ENCODE measurements around the gene CAPN5.
"Not testable (repeated sequence)": the region's sequence is repeated elsewhere in the genome, so short reads cannot be mapped to it uniquely, and the experiment has no call there.

CAPN5 gene

DNA sequence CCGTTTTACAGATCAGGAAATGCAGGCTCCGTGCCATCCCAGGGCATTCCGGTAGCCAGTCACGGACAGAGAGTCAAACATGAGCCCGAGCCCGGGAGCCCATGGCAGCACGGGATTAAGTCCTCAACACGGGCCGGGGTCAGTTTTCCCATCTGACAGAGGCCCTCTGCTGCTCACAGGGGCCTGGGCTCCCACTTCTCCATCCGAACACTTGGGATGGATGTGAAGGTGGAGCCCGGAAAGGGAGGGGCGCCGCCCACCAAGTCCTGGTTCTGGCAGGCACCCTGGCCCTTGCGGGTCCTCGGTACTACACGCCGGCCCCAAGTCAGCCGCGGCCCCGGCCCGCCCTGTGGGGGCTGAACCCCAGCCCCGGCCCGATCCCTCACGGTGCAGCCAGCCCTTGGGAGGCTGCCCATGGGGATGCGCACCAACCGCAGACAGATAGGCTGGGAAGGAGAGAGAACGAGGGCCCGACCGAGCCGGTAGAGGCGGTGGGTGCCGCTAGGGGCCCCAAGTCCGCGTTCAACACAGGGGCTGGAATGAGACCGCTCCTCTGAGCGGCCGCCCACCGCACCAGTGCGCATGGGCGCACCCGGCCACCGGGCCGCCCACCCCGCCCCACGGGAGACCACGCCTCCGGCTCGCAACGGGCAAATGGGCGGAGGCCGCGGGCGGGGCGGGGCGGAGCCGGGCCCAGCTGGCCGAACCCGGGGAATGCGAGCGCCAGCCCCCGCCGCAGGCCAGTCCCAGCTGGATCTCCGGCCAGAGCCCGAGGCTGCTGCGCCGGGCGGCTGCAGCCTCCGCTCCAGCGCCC is at the start of gene CAPN5:
CAPN5 (plus strand) TSS at position 743 of the 814 bp plus-strand sequence. CDS start 17,916 bp downstream, outside the sequence.
- DNase-seq (ENCODE audit: low spot score), result peak; percentile 93

DNA sequence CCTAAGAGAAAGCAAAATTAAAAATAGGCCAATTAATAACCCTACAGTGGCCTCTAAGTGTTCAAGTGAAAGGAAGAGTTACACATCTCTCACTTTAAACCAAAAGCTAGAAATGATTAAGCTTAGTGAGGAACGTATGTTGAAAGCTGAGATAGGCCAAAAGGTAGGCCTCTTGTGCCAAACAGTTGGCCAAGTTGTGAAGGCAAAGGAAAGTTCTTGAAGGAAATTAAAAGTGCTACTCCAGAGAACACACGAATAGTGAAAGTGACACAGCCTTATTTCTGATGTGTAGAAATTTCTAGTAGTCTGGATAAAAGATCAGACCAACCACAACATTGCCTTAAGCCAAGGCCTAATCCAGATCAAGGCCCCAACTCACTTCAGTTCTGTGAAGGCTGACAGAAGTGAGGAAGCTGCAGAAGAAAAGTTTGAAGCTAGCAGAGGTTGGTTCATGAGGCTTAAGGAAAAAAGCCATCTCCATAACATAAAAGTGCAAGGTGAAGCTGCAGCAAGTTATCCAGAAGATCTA is 48.3 kb upstream of the CAPN5 start:
- not testable (repeated sequence) for DNase-seq (ENCODE audit: low spot score)

DNA sequence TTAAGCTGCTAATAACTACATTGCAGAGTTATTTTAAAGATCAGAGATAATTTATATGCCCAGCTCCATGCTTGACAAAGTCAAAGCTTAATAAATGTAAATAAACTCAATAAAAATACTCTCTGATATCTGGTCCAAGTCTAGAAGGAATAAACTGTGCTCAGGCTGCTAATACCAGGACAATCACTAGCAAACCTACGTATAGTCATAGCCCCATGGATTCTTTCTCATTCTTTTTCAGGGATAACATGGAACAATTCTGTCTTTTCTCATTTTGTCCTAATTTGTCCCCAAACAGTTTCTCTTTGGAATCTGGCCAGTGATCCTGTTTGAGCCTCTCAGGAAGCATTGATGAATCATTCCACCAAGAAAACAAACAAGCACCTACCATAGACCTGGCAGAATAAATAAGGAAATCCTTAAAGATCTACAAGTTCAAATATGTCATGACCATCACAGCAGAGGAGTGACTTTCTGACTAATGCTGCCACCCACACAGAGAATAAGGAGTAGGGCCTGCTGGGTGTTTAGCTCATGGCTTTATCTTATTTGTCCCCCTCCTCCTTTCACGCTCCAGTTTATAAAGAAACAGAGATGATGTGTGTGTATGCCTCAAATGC is 46.7 kb upstream of the CAPN5 start:
- DNase-seq (ENCODE audit: low spot score), result no peak

GRCh38 chr11:77020734-77021133 is 46.0 kb upstream of the CAPN5 start:
- DNase-seq (ENCODE audit: low spot score), result no peak

DNA sequence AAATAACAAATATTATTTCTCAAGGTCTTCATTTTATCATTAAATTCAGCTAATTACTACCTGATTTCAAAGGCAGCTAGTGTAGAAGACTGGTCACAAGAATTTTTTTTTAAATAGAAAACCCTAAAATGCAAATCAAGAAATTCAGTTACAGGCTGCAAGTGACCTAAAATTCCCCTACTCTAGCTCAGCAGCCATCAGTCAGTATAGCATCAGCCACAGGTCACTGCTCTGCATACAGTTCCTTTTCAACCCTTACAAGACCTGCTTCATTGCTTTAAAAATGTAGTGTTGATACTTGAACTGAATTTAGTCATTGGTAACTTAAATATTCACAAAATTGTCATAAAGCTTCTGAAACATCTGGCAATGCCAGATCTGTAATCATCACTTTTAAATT is 42.0 kb upstream of the CAPN5 start:
- DNase-seq (ENCODE audit: low spot score), result no peak

DNA sequence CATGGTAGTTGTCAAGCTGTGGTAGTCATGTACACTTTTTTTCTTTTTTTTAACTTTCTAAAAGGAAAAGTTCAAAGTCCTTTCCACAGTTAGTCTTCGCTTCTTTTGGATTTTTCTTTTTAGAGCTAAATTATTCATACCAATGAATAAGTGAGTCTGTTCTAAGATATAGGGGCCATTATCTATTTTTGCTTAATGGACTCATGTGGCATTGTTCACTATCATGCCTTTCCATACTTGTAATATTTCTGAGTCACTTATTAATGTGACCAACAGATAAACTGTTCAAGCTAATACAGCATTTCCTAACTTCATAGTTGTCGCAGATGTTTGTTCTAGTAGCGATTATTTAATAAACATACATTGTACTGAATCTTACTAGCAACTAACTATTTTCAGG is 40.5 kb upstream of the CAPN5 start:
- DNase-seq (ENCODE audit: low spot score), result no peak

GRCh38 chr11:77026743-77027142 is 40.0 kb upstream of the CAPN5 start:
- no peak for DNase-seq (ENCODE audit: low spot score)

DNA sequence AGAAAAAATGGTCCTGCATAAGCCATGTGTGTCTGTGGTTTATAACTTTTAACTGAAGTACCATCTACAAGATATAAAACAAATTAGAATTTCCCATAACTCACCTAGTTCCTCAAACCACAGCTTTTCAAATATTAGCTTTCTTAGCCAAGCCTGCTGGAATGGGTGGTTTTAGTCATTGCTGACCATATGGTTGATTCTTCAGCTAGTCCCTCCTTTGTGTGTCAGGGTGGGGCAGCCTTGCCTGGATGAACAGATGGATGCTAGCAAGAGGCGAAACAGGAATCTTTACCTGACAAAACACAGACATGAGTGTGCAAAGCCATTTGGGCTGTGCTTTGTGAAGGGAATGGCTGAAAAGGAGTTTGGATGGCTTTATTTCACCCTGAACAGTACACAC is 39.5 kb upstream of the CAPN5 start:
- DNase-seq (ENCODE audit: low spot score), result no peak

DNA sequence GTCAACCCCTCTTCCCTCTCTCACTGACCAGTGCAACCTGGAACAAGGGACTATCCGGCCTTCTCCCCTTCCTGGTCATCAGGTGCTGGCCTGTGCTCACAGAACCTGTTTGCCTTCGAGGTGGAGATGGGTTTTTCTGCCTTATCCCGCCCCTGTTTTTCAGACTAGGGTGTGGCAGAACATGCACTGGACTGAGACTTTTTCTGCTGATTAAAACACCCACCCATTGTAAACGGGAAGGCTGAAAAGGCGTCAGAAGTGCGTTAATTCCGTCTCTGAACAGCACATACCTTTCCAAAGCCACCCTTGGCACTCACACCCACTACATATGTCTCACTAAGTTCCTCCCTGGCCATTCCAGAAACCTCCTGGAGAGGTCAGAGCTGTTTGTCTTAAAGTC is 36.9 kb upstream of the CAPN5 start:
- no peak for DNase-seq (ENCODE audit: low spot score)

DNA sequence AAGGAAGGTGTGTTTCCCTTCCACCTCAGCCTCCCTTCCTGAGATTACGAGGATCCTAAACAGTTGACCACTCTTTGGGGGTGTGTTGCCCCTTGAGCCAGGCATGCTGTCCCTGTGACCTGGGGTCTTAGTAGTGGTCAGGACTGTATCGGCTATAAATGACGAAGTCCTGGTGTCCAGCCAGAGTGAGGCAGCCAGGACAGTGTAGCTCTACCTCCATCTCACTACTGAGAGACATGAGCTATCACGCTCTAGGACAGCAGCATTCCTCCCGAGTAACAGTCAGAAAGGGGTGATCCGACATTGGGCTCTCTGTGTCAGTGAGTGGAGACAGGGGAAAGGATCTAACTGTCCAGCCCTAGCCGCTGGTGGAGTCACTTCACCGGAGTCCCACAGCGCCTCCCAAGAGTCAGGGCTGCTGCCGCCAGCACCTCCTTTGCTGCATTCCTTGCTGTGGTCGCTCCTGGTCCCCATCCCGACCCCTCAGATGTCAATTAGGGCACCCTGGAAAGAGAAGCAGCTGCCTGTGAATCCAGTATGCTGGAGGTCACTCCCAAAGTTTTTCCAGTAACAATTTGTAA is 35.8 kb upstream of the CAPN5 start:
- no peak for DNase-seq (ENCODE audit: low spot score)

GRCh38 chr11:77031599-77031998 is 35.2 kb upstream of the CAPN5 start:
- DNase-seq (ENCODE audit: low spot score), result no peak

DNA sequence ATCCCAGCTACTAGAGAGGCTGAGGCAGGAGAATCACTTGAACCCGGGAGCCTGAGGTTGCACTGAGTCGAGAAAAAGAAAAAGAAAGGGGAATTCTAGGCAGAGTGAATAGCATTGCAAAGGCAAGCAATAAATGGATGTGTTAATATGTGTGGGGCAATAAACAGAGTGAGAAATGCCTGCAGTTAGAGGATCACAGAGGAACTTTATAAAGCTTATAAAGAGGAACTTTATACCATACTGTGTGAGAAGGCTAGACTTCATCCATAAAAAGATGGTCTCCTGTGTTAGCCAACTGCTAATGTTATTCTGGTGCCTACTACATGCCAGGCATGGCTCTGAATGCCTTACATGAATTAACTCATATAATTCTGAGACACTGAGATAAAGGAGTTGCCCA is 31.7 kb upstream of the CAPN5 start:
- no peak for DNase-seq (ENCODE audit: low spot score)

DNA sequence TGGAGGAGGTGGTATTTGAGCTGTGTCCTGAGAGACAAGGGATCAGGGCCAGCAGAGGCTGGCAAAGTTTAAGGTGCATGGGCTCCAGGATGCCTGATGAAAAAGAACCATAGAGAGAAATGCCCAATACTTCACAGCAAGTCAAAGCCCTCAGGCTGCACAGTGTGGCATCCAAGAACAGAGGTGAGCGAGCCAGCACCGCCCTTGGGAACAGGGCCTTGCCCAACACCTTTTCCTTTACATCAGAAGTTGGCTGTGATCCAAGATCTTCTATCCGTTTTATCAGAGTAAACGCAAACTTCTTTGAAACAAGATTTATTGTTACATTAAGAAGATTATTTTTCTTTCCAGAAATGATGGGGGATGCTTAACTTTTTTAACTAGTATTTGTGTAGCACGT is 31.2 kb upstream of the CAPN5 start:
- DNase-seq (ENCODE audit: low spot score), result no peak

DNA sequence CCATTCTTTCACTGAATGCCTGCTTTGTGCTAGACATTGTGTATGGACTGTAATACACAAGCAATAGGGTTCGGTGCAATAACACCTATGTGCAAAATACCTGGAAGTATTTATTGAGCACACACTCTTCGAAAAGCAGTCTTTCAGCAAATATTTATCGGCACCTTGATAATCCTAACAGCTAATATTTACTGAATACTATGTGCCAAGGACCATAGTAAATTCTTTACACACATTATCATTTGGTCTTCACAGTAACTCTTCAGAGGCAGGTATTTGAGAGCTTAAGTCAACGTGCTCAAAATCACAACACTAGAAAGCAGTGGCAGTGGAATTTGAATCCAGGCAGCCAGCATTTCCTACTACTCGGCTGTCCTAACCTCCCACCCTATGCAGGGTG is 30.4 kb upstream of the CAPN5 start:
- peak; percentile 48 for DNase-seq (ENCODE audit: low spot score)

GRCh38 chr11:77037057-77037456 is 29.7 kb upstream of the CAPN5 start:
- no peak for DNase-seq (ENCODE audit: low spot score)

DNA sequence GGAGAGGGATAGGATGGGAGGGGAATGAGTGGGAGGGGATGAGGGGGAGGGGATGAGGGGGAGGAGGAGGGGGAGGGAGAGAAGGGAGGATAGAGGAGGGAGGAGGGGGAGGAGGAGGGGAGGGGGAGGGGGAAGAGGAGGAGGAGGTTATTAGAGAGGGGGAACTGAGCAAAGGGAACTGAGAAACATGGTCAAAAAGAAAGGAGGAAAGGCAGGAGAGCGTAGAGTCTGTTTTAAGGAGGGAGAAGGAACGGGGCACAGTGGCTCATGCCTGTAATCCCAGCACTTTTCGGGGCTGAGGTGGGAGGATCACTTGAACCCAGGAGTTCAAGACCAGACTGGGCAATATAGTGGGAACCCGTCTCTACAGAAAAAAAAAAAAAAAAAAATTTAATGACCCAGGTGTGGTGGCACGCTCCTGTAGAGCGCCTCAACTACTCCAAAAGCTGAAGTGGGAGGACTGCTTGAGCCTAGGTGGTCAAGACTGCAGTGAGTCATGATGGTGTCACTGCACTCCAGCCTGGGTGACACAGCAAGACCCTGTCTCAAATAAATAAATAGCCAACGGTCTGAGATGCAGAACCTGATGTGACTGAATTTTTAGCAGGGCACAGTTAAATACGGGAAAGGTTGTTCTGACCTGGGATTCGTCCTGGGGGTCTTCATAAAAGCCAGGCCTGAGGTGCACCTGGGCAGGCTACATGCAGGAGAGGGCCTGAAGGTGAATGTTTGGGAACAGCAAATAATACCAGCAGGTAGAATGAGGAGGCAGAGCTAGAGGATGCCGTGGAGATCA is 28.5 kb upstream of the CAPN5 start:
- no peak for DNase-seq (ENCODE audit: low spot score)

DNA sequence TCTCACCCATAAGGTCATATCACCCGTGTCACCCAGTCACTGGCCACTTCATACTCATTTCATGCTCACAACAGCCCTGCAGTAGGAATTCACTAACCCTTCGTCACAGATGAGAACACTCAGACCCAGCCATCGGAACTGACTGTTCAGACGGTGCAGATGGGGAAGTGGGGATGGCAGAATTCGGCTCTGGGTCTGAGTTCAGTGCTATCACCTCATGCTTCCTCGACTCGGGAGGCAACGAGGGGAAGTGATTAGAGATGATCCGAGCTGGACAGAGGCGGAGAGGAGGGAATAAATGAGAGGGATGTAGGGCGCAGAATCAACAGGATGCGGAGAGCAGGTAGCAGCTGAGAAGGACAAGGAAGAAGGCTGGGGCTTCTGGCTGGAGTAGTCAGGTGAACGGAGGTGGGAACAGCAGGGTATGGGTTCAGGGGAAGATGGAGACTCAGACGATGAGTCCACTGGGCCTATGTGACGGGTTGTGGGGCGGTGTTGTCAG is 27.9 kb upstream of the CAPN5 start:
- DNase-seq (ENCODE audit: low spot score), result no peak

GRCh38 chr11:77039491-77040400 is 27.0 kb upstream of the CAPN5 start:
- DNase-seq (ENCODE audit: low spot score), result no peak

- no peak for DNase-seq (ENCODE audit: low spot score)
Observed at GRCh38 chr11:77040401-77040777, 26.4 kb upstream of the CAPN5 start.

DNA sequence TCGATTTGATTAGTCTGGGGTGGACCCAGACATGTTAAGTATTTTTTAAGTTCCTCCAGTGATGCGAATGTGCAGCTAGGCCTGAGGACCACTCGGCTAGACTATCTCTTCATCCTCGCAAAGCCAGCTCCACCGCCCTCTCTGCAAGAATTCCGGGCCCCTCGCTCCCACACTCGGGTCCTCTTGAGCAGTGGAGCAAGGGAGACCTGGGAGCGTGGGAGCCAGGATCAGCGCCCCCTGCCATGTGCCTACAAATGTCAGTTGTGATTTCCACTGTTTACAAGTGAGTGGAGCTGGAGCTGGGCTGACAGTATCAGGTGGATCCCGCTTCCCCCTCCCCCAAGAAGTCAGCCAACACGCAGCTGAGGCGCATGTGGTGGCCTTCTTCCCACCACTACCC is 25.9 kb upstream of the CAPN5 start:
- DNase-seq (ENCODE audit: low spot score), result no peak

GRCh38 chr11:77042111-77042726 is 24.6 kb upstream of the CAPN5 start:
- DNase-seq (ENCODE audit: low spot score), result no peak
